Islet precursor cell (in vitro differentiated cells): ENCODE results near the gene BLOC1S4.
A peak's percentile ranks its signal among the peaks of the same experiment; 100 is the strongest.
"Not testable (repeated sequence)": the region's sequence is repeated elsewhere in the genome, so short reads cannot be mapped to it uniquely, and the experiment has no call there.

Experiments used
- DNase-seq: peaks from one replicate; pipeline ENCODE4 v3.0.0-alpha.2; 2018

BLOC1S4 gene, protein sequence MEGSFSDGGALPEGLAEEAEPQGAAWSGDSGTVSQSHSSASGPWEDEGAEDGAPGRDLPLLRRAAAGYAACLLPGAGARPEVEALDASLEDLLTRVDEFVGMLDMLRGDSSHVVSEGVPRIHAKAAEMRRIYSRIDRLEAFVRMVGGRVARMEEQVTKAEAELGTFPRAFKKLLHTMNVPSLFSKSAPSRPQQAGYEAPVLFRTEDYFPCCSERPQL

DNA sequence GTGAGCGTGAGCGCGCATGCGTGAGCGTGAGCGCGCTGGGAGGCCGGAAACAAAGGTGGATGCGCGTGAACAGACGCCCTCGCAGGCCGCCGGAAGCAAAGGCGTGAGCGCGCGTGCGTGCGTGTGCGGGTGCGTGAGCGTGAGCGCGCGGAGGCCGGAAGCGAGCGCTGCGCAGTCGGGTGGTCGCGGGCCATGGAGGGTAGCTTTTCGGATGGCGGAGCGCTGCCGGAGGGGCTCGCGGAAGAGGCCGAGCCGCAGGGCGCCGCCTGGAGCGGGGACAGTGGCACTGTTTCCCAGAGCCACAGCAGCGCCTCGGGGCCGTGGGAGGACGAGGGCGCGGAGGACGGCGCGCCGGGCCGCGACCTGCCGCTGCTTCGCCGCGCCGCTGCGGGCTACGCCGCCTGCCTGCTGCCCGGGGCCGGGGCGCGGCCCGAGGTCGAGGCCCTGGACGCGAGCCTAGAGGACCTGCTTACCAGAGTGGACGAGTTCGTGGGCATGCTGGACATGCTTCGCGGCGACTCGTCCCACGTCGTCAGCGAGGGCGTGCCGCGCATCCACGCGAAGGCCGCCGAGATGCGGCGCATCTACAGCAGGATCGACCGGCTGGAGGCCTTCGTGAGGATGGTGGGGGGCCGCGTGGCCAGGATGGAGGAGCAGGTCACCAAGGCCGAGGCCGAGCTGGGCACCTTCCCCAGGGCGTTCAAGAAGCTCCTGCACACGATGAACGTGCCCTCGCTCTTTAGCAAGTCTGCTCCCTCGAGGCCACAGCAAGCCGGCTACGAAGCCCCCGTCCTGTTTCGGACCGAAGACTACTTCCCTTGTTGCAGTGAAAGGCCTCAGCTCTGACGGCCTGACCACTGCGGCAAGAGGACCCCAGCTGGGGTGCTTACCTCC lies at the start of gene BLOC1S4:
BLOC1S4 (plus strand) TSS at position 157 of the 894 bp plus-strand sequence; CDS start at position 193, 36 bp downstream.
- peak; percentile 87 for DNase-seq

DNA sequence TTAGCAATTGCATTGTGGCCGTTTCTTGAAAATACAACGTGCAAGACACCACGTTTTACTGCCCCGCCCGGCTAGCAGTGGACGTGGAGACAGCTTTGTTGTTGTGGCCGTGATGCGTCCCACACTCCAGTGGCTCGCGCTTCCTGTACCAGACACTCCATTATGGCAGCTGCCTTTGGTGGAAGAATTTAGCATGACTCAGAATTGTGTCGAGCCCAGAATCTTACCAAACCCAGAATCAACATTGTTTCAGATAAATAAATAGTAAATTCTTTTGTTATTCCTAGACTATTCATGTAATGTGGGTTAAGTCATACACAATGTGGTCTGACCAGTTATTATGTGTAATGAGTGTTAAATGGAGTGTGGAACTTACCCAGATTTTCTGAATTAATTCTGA lies 47.6 kb upstream of the BLOC1S4 start:
- DNase-seq, result no peak

DNA sequence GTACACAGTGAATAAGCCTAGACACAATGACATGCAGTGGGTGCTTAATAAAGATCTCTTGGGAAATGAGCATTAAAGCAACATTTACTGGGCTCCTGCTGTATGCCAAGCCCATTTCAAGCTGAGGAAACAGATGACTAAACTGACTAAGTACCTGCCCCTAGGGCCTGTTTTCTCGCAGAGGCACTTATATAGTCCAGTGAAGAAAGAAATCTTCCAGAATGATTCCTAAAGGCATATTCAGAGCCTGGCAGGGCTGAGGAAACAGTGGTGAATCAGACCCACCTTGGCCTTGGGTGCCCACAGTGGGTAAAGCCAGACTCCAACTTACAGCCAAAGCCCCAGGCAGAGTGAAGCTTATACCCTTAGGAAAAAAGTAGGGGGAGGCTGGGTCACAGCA lies 44.3 kb upstream of the BLOC1S4 start:
- no peak for DNase-seq

DNA sequence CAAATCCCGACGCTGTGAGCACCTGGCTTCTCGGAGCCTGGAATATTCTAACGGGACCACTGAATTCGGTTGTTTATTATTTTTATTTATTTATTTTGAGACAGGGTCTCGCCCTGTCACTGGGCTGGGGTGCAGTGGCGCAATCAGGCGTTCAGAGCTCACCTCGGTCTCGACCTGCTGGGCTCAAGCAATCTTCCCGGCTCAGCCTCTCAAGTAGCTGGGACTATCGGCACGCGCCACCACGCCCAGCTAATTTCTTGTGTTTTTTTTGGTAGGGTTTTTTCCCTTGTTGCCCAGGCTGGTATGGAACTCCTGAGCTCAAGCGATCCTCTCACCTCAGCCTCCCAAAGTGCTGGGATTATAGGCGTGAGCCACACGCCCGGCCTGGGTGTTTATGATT lies 43.8 kb upstream of the BLOC1S4 start:
- DNase-seq, result no peak

DNA sequence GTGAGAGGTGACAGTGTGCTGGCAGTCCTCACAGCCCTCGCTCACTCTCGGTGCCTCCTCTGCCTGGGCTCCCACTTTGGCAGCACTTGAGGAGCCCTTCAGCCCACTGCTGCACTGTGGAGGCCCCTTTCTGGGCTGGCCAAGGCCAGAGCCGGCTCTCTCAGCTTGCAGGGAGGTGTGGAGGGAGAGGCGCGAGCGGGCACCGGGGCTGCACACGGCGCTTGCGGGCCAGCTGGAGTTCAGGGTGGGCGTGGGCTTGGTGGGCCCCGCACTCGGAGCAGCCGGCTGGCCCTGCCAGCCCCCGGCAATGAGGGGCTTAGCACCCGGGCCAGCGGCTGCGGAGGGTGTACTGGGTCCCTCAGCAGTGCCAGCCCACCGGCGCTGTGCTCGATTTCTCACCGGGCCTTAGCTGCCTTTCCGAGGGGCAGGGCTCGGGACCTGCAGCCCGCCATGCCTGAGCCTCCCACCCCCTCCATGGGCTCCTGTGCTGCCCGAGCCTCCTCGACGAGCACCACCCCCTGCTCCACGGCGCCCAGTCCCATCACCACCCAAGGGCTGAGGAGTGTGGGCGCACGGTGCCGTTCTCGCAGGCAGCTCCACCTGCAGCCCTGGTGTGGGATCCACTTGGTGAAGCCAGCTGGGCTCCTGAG lies 43.3 kb upstream of the BLOC1S4 start:
- not testable (repeated sequence) for DNase-seq

DNA sequence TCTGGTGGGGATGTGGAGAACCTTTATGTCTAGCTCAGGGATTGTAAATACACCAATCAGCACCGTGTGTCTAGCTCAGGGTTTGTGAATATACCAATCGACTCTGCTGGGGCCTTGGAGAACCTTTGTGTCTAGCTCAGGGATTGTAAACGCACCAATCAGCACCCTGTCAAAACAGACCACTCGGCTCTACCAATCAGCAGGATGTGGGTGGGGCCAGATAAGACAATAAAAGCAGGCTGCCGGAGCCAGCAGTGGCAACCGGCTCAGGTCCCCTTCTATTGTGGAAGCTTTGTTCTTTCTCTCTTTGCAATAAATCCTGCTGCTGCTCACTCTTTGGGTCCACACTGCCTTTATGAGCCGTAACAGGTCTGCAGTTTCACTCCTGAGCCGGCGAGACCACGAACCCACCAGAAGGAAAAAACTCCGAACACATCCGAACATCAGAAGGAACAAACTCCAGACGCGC lies 42.7 kb upstream of the BLOC1S4 start:
- not testable (repeated sequence) for DNase-seq

DNA sequence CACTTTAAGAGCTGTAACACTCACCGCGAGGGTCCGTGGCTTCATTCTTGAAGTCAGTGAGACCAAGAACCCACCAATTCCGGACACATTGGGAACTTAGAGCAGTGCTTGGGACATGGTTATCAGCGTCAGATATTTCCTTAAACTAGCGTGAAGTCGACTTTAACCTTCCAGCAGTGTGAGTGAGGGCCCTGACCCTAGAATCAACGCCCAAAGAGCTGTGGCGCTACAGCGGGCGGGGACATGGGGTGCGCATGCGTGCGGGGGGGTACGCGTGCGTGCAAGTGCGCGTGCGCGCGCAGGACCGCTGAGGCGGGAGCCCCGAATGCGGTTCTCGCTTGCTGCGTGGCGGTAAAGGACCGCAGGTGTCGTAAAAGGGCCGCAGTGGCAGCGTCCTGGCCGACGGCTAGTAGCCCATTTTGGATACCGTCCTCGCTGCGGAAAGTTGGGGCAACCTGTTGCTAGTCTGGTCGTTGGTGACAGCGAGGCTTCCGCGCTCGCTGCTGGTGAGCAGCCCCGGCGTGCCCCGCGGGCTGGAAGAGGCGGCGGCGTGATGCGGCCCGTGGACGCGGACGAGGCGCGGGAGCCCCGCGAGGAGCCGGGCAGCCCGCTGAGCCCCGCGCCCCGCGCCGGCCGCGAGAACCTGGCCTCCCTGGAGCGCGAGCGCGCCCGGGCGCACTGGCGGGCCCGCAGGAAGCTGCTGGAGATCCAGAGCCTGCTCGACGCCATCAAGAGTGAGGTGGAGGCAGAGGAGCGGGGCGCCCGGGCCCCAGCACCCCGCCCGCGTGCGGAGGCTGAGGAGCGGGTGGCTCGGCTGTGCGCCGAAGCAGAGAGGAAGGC lies 42.1 kb upstream of the BLOC1S4 start:
- peak; percentile 95 for DNase-seq

DNA sequence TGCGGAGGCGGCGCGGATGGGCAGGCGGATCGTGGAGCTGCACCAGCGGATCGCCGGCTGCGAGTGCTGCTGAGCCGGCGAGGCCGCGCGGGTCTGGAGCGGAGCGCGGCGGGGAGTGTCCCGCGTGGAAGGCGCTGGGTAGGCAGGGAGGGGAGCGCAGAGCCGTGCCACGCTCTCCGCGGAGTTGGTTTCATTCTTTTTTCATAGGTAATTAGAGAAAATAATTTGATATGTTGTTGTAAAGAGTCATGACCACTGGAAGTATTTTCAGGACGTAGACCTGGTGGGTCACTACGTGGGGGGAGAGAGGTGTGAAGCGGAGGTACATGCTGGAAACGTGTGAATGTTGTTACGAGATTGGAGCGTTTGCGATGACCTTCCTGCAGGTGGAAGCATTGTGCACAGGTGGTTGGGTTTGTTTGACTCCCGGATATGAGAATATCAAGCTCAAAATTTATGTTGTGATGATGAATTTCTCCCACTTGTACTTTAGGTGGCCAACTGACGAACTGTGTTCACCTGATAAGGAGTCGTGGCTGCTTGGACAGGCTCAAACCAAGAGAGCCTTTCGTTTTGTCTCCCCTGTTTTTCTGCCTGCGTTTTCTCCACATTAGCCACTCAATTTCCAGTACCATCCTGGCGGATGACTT lies 41.3 kb upstream of the BLOC1S4 start:
- no peak for DNase-seq

DNA sequence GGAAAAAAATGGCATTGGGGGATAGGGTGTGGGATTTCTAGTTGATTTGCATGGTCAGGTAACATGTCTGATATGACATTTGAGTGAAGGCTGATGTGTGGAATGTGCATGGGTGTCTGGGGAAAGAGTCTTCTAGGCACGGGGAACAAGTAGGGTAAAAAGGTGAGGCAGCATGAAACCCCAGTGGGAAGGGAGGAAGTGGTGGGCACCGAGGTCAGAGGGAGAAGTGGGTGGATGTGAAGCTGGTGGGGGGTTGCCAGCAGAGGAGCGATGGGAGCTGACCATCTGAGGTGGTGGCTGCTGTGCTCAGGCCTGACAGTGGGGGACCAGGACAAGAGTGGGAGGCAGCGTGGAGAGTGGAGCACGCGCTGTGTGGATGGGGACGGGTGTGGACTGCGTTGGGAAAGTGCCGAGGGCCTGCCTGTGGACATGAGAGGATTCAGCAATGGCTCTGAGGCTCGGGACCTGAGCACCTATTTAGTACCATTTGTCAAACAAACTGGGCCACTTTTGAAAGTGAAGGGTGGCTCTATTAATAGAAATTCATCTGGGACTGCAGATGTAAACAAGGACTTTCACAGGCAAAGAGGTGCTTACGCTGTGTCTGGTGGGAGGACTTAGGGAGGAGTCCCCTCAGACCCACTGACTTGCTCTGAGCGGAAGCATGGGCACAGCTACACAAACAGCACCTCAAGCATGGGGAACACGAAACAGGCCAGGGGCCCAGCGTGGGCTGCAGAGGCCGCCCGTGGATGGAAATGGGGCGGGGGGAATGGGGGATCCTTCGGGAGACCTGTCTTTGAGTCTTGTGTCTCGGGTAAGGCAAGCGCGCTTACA lies 39.0 kb upstream of the BLOC1S4 start:
- no peak for DNase-seq

DNA sequence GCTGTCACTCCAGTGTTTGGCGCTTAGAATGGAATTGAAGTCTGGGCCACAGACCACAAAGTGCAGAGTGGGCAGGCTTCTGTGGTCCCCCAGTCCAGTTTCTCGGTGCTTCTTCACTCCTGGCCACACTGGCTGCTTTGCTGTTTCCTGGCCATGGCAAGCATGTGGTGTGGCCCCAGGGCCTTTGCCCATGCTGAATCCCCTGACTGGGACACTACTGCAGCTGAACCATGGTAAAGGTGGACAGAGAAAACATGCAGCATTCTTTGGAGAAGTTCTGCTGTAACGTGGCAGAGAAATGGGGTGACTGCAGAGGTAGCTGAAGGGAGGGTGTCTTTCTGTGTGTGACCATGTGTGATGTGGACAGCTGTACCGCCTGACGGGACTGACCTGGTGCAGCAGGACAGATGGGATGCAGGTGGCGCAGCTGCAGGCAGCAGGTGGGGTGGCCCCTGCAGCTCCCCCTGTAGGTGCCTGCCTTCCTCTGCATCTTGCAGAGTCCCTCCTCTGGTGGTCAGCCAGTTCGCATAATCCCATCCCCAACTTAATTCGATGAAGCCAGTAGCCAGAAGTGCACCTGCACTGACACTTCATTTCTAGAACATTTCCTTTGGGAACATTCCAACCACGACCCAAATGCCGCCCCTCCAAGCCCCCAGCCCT lies 35.5 kb upstream of the BLOC1S4 start:
- DNase-seq, result no peak

DNA sequence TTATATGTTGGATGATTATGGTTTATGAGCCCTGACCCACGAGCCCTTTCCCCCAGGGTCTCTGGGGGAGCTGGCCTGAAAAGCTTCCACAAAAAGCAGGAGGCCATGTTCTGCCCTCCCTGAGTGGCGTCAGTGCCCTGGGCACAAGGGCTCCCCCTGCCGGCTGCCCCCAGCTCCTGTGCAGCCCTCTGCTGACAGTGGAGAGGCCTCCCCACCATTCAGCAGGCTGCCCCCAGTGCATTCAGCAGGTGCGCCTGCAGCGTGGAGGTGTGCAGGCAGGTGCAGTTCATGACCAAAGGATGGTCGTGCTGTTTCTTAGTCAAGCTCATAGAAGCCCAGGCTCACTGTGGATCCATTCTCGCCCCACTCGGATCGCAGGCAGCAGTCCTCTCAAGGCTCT lies 34.8 kb upstream of the BLOC1S4 start:
- no peak for DNase-seq

DNA sequence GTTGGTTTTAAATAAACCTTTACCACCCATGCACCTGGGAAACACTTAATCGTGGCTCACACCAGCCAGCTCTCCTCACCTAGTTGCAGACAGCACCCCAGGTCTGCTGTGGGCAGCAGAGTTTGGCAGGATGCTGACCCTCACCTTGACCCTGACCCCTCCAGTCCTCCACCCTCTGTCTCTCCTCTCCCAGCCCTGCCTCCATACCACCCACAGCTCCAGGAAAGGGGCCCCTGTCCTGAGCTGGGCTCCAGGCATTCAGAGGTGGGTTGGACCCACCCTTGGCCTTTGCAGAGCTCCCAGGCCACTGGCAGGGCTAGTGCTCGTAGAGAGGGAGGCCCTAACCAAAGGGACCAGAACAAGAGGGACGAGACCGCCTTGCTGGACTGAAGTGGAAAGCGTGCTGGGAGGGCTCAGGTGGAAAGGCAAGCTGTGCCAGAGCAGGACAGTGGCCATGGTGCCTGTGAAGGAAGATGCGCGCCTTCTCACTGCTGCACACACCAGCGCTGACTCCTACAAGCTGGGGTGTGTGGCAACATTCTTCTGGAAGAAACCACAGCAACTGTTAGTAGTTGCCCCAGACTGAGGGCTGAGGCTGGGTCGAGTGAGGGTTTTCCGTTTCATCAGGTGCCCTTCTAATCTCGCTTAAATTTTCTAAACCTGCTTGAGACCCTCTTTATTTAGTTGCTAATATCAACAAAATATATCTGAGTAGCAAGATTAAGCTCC lies 32.9 kb upstream of the BLOC1S4 start:
- no peak for DNase-seq

DNA sequence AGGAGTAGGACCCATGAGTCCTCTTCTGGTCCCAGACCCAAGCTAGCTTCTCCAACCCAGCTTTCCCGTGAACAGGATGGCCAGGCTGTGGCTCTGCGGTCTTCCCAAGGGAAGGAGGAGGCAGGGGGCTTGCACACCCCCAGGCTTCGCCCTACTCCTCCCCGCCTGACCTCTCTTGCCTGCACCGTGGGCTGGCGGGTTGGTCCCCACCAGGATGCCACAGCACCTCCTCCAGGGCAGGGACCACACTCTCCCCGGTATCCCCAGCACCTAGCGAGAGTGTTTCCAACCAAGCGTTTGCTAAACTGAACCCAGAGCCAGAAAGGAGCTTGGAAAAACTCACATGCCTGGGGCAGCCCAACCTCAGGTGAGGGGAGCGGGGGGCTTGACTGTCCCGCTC lies 31.3 kb upstream of the BLOC1S4 start:
- no peak for DNase-seq

DNA sequence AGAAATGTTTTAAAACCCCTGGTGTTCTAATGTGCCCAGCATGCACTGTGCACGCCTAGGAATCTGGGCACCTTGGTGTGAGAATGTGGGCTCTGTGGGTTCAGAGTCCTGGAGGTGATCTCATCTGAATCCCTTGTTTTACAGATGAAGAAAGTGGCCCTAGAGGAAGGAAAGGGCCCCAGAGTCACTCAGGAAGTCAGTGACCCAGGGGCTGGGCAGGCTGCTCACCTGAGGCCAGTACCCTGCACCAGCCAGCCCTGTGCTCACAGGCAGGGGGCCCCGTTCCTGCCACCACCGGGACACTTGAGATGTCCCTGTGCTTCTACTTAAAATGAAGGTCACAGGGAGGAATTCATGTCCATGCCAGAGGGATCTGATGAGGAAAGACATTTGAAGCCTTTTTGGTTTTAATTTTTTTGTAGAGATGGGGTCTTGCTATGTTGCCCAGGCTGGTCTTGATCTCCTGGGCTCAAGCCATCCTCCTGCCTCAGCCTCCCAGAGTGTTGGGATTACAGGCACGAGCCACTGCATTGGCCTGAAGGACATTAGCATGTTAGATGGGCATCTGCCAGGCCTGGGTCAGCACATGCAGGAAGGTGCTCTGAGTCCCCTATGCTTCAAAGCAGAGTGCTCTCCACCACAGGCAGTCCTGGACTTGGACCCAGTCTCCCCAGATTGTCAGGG lies 29.7 kb upstream of the BLOC1S4 start:
- peak; percentile 35 for DNase-seq

DNA sequence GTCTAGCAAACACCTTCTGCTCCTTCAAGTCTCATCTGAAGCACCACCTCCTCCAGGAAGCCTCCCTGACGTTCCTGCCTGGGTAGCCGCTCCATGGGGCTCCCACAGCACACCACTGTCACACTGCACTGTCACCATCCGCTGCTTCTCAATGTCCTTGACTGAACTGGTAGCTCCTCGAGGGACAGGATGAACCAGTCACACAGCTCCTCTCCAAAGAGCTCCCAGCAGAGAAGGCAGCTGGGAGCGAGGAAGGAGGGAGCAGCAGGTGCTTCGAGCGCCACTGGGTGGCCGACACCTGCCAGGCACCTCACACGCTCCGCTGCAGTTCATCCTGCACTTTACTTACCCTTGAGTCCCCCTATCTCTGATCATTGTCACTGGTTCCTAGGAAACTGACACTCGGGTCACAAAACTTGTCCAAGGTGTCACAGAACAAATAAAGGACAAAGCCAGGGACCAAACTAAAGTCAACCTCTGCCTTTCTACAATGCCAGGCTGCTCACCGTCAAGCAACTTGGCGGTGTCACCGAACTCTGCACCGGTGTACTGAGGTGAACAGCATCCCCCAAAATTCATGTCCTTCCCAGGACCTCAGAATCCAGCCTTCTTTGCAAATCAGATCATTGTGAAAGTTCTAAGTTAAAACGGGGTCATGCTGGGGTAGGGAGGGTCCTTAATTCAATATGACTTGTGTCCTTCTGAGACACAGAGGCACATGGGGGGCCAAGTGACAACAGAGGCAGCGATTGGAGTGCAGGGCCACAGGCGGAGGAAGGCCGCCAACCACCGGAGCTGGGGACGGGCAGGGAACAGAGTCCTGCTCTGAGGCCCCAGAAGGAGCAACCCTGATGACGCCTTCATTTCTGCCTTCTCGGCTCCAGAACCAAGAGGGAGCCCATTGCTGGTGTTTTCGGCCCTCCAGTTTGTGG lies 27.8 kb upstream of the BLOC1S4 start:
- DNase-seq, result no peak

DNA sequence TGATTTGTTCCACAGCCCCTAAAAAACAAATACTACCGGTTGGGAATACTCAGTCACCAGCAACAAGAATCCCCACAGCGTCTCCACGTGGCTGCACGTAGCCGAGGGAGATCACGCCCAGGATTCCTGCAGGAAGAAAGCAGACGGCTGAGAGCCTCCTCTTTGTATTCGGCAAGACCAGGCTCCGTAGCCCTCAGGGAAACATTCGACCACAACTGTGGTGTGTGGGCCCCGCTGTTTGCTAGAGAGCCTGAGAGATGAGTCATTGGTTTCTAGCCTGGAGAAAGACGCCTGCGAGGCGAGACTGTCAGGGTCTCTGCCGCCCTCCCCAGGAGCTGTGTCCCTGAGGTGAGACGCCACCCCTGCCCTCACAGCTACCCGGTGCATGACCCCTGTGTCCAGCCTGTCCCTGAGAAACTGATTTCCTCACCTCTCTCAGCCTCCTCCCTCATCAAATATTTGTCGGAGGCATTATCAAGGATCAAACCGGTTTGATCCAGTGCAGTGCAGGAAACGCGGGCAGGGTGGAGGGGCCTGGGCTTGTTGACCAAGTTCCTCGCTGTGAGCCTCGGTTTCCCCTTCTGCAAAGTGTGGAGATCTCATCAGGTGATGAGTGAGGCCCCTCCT lies 27.0 kb upstream of the BLOC1S4 start:
- DNase-seq, result peak; percentile 99

DNA sequence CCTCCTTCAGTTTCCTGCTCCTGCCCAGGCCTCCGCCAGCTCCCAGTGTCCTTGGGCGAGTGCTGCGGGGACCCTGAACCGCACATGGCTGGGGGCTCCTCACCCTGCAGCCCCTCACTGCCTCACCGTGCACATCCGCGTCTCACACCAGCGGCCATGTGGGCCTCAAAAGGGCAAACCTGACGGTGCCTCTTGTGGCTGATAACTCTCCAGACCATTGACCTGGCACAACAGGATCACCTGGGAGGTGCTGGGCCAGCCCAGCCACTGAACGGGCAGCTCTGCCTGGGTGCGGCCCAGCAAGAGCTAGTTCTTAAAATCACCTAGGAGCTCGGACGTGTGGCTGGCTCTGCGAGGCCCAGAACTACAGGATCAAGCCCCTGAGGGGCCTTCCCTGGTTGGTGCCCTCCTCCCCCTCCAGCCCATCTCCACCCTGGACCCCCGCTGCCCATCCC lies 26.4 kb upstream of the BLOC1S4 start:
- no peak for DNase-seq

DNA sequence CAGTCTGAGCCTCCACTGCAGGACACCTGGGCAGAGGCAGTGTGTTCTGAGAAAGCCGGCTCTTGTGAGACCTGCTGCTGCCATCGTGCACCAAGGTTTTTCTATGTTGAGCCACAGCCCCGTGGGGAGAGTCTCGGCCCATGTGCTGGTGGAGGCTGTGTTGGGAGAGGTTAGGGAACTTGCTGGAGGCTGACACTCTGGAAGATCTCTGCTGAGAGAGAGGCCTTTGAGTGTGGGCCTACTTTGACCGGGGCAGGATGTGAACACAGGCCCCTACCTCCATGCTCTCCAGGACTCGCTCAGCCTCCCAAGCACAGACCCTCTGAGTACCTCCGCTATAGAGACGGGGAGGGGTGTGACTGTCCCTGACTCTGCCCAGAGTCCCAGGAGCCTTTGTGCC lies 23.6 kb upstream of the BLOC1S4 start:
- no peak for DNase-seq
